CD8-positive, alpha-beta memory T cell (primary cell): ENCODE measurements around the gene OXCT1. TPM values are rescaled to one million over a fixed set of nuclear protein-coding genes. Genes with fewer than 3 reads are reported as not detected.
A peak's percentile ranks its signal among the peaks of the same experiment; 100 is the strongest.
"Not testable (repeated sequence)": the region's sequence is repeated elsewhere in the genome, so short reads cannot be mapped to it uniquely, and the experiment has no call there.

ENCODE experiments used
- CTCF ChIA-PET: fragments of 350-600 bp; sonication (Branson Sonifier 250); formaldehyde crosslinking; loops from one replicate; lab custom pipeline; 2021; ENCODE audit warnings: antibody characterized with exemption; lab: Charles Lee
- POLR2A ChIA-PET: fragments of 350-600 bp; sonication (Branson Sonifier 250); formaldehyde crosslinking; loops from one replicate; lab custom pipeline; 2021; ENCODE audit warnings: antibody characterized with exemption; lab: Charles Lee
- DNase-seq, 5 donors: peaks; one replicate each; pipeline versions ENCODE4 v3.0.0 to v3.0.0-alpha.2; 2020 to 2022; ENCODE audit warnings: mixed read lengths in 1 of 5
- H3K27ac ChIP-seq: one replicate; pipeline ENCODE4 v1.7.0; 2013; ENCODE audit warnings: low read depth, mild to moderate bottlenecking, low read length, moderate library complexity
- H3K27me3 ChIP-seq: 2 replicates; pipeline ENCODE4 v1.7.0; 2013; ENCODE audit warnings: low read length, mild to moderate bottlenecking; ENCODE audit not compliant: insufficient read depth, poor library complexity, severe bottlenecking
- H3K36me3 ChIP-seq: 2 replicates; pipeline ENCODE4 v1.7.0; 2013; ENCODE audit warnings: mild to moderate bottlenecking, low read length, moderate library complexity; ENCODE audit not compliant: insufficient read depth
- H3K4me1 ChIP-seq: 2 replicates; pipeline ENCODE4 v1.7.0; 2013; ENCODE audit warnings: mild to moderate bottlenecking, low read length, moderate library complexity; ENCODE audit not compliant: insufficient read depth
- H3K4me3 ChIP-seq: 2 replicates; pipeline ENCODE4 v1.7.0; 2013; ENCODE audit warnings: mild to moderate bottlenecking, low read length
- H3K9me3 ChIP-seq: 2 replicates; pipeline ENCODE4 v1.7.0; 2013; ENCODE audit warnings: mild to moderate bottlenecking, low read length
- H3K27ac Mint-ChIP-seq, 8 donors: one replicate each; pipeline ENCODE4 v1.8.0; 2020 to 2021; ENCODE audit warnings: mixed read lengths in 8 of 8, mild to moderate bottlenecking in 6 of 8, inconsistent platforms in 3 of 8, moderate library complexity in 3 of 8
- H3K27me3 Mint-ChIP-seq, 2 donors: one replicate each; pipeline ENCODE4 v1.8.0; 2020 to 2021; ENCODE audit warnings: mixed read lengths in 2 of 2, mild to moderate bottlenecking in 1 of 2, moderate library complexity in 1 of 2
- H3K36me3 Mint-ChIP-seq, 3 donors: one replicate each; pipeline ENCODE4 v1.8.0; 2020 to 2021; ENCODE audit warnings: mixed read lengths in 3 of 3, inconsistent platforms in 1 of 3, mild to moderate bottlenecking in 1 of 3
- H3K4me1 Mint-ChIP-seq, 3 donors: one replicate each; pipeline ENCODE4 v1.8.0; 2020 to 2021; ENCODE audit warnings: mixed read lengths in 3 of 3, inconsistent platforms in 1 of 3, mild to moderate bottlenecking in 1 of 3
- H3K4me3 Mint-ChIP-seq, 7 donors: one replicate each; pipeline ENCODE4 v1.8.0; 2020 to 2021; ENCODE audit warnings: mixed read lengths in 7 of 7, mild to moderate bottlenecking in 6 of 7, moderate library complexity in 4 of 7, inconsistent platforms in 2 of 7
- H3K9me3 Mint-ChIP-seq, 5 donors: one replicate each; pipeline ENCODE4 v1.8.0; 2020 to 2022; ENCODE audit warnings: mixed read lengths in 5 of 5, mild to moderate bottlenecking in 3 of 5, moderate library complexity in 2 of 5, inconsistent platforms in 1 of 5
- polyA plus RNA-seq: library from polyadenylated mRNA; unstranded; fragments of 300-500 nt; fragmentation: Illumina TruSeq; gene quantifications from one replicate; pipeline ENCODE4 v1.2.3, GENCODE V29; 2021
- total RNA-seq, 2 experiments: library from RNA; stranded (reverse); gene quantifications; one replicate each; pipeline ENCODE4 v1.2.3, GENCODE V29; 2021

The OXCT1 gene
- total and polyA plus RNA-seq, 3 experiments from 2014 or later: 25.6 to 117 (median 111) TPM

GRCh38 chr5:41751867-41752266, 118.4 kb downstream of the OXCT1 start:
- Histone ChIP-seq H3K27ac (no peak overlapping the region), H3K9me3 (no peaks in the 10 kb centered on the region), H3K4me1 (no peaks in the 10 kb centered on the region), H3K27me3 (no peaks in the 10 kb centered on the region), H3K36me3 (peaks cover 20% of the 10 kb centered on the region), H3K4me3 (no peak overlapping the region)
- DNase-seq: no peak
- Mint-ChIP-seq H3K27me3 (no peaks in the 10 kb centered on the region), H3K4me1 (peaks cover 3 to 15% (median 14%) of the 10 kb centered on the region in 3 donors), H3K9me3 (no peaks in the 10 kb centered on the region), H3K27ac (peak overlapping the region in 1 of 8 donors; percentile 2), H3K36me3 (peaks cover 6 to 36% (median 22%) of the 10 kb centered on the region in 3 donors), H3K4me3 (no peak overlapping the region)
- POLR2A ChIA-PET: no interaction called here
- CTCF ChIA-PET: no interaction called here

GRCh38 chr5:41748631-41749030, 121.6 kb downstream of the OXCT1 start:
- Histone ChIP-seq H3K36me3 (peaks cover 26% of the 10 kb centered on the region), H3K9me3 (no peaks in the 10 kb centered on the region), H3K27me3 (no peaks in the 10 kb centered on the region), H3K27ac (no peak overlapping the region), H3K4me1 (no peaks in the 10 kb centered on the region), H3K4me3 (no peak overlapping the region)
- DNase-seq: no peak
- H3K36me3 Mint-ChIP-seq: peaks cover 27 to 32% (median 29%) of the 10 kb centered on the region in 3 donors
- CTCF ChIA-PET: no interaction called here
- peaks cover 0 to 4% (median 2%) of the 10 kb centered on the region in 5 donors for H3K9me3 Mint-ChIP-seq
- H3K4me3 Mint-ChIP-seq: no peak overlapping the region
- H3K27me3 Mint-ChIP-seq: no peaks in the 10 kb centered on the region
- H3K27ac Mint-ChIP-seq: no peak overlapping the region
- H3K4me1 Mint-ChIP-seq: peaks cover 0 to 4% (median 2%) of the 10 kb centered on the region in 3 donors
- POLR2A ChIA-PET: no interaction called here

DNA sequence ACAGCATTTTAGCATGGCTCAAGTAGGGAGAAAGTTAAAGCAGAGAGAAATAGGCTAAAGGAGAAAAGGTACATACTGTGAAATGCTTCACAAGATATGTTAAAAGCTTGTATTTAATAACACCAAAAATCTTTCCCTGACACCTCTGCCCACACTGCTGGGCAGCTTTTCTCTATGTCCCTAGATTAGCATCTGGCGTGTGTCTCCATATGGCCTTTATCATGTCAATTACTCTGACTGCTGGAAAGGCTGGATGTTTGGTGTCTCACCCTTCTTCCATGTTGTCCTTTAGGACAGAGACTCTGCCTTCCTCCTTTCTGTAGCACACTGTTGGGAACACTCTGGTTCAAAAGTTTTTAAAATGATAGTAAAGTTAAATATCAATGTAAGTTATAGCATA, 122.5 kb downstream of the OXCT1 start:
- DNase-seq: no peak
- ChIA-PET CTCF (no interaction called here), POLR2A (no interaction called here)
- no peaks in the 10 kb centered on the region for H3K27me3 ChIP-seq
- H3K27me3 Mint-ChIP-seq: no peaks in the 10 kb centered on the region
- H3K9me3 Mint-ChIP-seq: peaks cover 0 to 4% (median 2%) of the 10 kb centered on the region in 5 donors
- no peaks in the 10 kb centered on the region for H3K4me1 Mint-ChIP-seq
- no peaks in the 10 kb centered on the region for H3K9me3 ChIP-seq
- H3K36me3 ChIP-seq: peaks cover 26% of the 10 kb centered on the region
- H3K27ac Mint-ChIP-seq: no peak overlapping the region
- no peak overlapping the region for H3K27ac ChIP-seq
- no peaks in the 10 kb centered on the region for H3K4me1 ChIP-seq
- H3K4me3 Mint-ChIP-seq: no peak overlapping the region
- H3K36me3 Mint-ChIP-seq: peaks cover 21 to 30% (median 28%) of the 10 kb centered on the region in 3 donors
- no peak overlapping the region for H3K4me3 ChIP-seq

GRCh38 chr5:41747301-41747700, 122.9 kb downstream of the OXCT1 start:
- no peaks in the 10 kb centered on the region for H3K4me1 Mint-ChIP-seq
- ChIA-PET POLR2A (no interaction called here), CTCF (no interaction called here)
- Histone ChIP-seq H3K9me3 (no peaks in the 10 kb centered on the region), H3K36me3 (peaks cover 26% of the 10 kb centered on the region), H3K27ac (no peak overlapping the region), H3K4me1 (no peaks in the 10 kb centered on the region), H3K27me3 (no peaks in the 10 kb centered on the region), H3K4me3 (no peak overlapping the region)
- no peak for DNase-seq
- peaks cover 21 to 30% (median 30%) of the 10 kb centered on the region in 3 donors for H3K36me3 Mint-ChIP-seq
- no peak overlapping the region for H3K27ac Mint-ChIP-seq
- H3K4me3 Mint-ChIP-seq: no peak overlapping the region
- H3K9me3 Mint-ChIP-seq: peaks cover 0 to 4% (median 2%) of the 10 kb centered on the region in 5 donors
- no peaks in the 10 kb centered on the region for H3K27me3 Mint-ChIP-seq

DNA sequence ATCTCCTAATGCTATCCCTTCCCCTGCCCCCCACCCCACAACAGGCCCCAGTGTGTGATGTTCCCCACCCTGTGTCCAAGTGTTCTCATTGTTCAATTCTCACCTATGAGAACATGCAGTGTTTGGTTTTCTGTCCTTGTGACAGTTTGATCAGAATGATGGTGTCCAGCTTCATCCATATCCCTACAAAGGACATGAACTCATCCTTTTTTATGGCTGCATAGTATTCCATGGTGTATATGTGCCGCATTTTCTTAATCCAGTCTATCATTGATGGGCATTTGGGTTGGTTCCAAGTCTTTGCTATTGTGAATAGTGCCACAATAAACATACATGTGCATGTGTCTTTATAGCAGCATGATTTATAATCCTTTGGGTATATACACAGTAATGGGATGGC, 127.6 kb downstream of the OXCT1 start:
- peaks cover 38 to 57% (median 52%) of the 10 kb centered on the region in 3 donors for H3K36me3 Mint-ChIP-seq
- H3K4me1 Mint-ChIP-seq, DNase-seq, H3K4me3 Mint-ChIP-seq, POLR2A ChIA-PET, H3K27ac Mint-ChIP-seq, H3K4me1 ChIP-seq, H3K4me3 ChIP-seq, H3K9me3 ChIP-seq, H3K9me3 Mint-ChIP-seq, H3K27me3 Mint-ChIP-seq, H3K27me3 ChIP-seq, H3K27ac ChIP-seq, CTCF ChIA-PET: not testable (repeated sequence)
- H3K36me3 ChIP-seq: peaks cover 23% of the 10 kb centered on the region

DNA sequence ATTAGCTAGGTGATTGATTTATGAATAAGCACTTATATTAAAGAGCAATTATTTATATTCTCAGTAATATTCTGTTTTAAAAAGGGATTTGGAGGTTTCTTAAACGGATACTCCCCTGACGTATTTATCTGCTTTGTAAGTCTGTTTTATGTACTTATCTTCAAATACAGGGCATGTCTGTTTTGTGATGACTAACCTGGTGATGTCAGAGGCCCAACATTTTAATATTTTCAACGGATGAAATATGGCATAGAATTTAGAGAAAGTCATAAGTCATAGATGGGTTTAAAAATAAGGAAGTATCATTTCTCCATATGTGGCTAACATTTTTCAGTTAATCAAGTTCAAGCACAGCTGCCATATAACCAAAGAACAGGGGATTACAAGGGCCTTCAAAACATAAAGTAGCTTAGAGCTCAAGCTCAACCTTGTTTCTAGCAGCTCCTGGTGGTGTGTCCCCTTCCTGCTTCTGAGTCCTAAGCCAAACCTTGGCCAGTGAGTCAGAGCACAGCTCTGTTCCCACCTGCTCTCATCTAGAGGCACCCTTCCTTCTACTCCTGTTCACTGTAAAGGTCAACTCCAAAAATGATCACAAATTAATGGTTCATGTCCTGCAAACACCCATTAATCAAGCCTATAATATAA, 131.4 kb downstream of the OXCT1 start:
- CTCF ChIA-PET: no interaction called here

GRCh38 chr5:41736641-41737040, 133.6 kb downstream of the OXCT1 start:
- Mint-ChIP-seq H3K27ac (peak overlapping the region in 1 of 8 donors; percentile 15), H3K4me3 (no peak overlapping the region), H3K36me3 (peaks cover 44 to 71% (median 54%) of the 10 kb centered on the region in 3 donors), H3K4me1 (no peaks in the 10 kb centered on the region), H3K27me3 (no peaks in the 10 kb centered on the region), H3K9me3 (no peaks in the 10 kb centered on the region)
- H3K27me3 ChIP-seq: no peaks in the 10 kb centered on the region
- no peak overlapping the region for H3K4me3 ChIP-seq
- no peak overlapping the region for H3K27ac ChIP-seq
- H3K4me1 ChIP-seq: no peaks in the 10 kb centered on the region
- ChIA-PET CTCF (no interaction called here), POLR2A (no interaction called here)
- no peaks in the 10 kb centered on the region for H3K9me3 ChIP-seq
- peaks cover 19% of the 10 kb centered on the region for H3K36me3 ChIP-seq
- no peak for DNase-seq

More for the DNA sequence above, 131.4 kb downstream of the OXCT1 start:
- DNase-seq: no peak
- H3K27ac ChIP-seq: peak overlapping the region; percentile 32
- peaks cover 19% of the 10 kb centered on the region for H3K36me3 ChIP-seq
- H3K27ac Mint-ChIP-seq: no peak overlapping the region
- POLR2A ChIA-PET: no interaction called here
- no peaks in the 10 kb centered on the region for H3K9me3 Mint-ChIP-seq
- no peaks in the 10 kb centered on the region for H3K4me1 Mint-ChIP-seq
- H3K9me3 ChIP-seq: no peaks in the 10 kb centered on the region
- no peaks in the 10 kb centered on the region for H3K27me3 ChIP-seq
- H3K4me1 ChIP-seq: no peaks in the 10 kb centered on the region
- H3K27me3 Mint-ChIP-seq: no peaks in the 10 kb centered on the region
- no peak overlapping the region for H3K4me3 ChIP-seq
- H3K36me3 Mint-ChIP-seq: peaks cover 44 to 72% (median 47%) of the 10 kb centered on the region in 3 donors
- H3K4me3 Mint-ChIP-seq: no peak overlapping the region

- peaks cover 15% of the 10 kb centered on the region for H3K36me3 ChIP-seq
- Mint-ChIP-seq H3K27me3 (no peaks in the 10 kb centered on the region), H3K27ac (no peak overlapping the region), H3K9me3 (no peaks in the 10 kb centered on the region), H3K4me1 (no peaks in the 10 kb centered on the region), H3K36me3 (peaks cover 46 to 74% (median 61%) of the 10 kb centered on the region in 3 donors), H3K4me3 (no peak overlapping the region)
- ChIA-PET CTCF (no interaction called here), POLR2A (no interaction called here)
- no peak overlapping the region for H3K4me3 ChIP-seq
- H3K9me3 ChIP-seq: no peaks in the 10 kb centered on the region
- no peaks in the 10 kb centered on the region for H3K4me1 ChIP-seq
- DNase-seq: no peak
- no peak overlapping the region for H3K27ac ChIP-seq
- H3K27me3 ChIP-seq: no peaks in the 10 kb centered on the region
Observed at GRCh38 chr5:41735213-41735612, 135.0 kb downstream of the OXCT1 start.
